GM12878 (cell line): ENCODE data around the gene ZNF225. TPM values are rescaled to one million over a fixed set of nuclear protein-coding genes. Genes with fewer than 3 reads are reported as not detected.

ENCODE experiments used
- BCLAF1 ChIP-seq: fragments of 450-650 bp; IDR thresholded peaks from 2 replicates; pipeline ENCODE4 v1.6.1; 2017; ENCODE audit warnings: antibody characterized with exemption, mild to moderate bottlenecking, moderate library complexity
- CBX3 ChIP-seq: fragments of 200-600 bp; sonication (generic); IDR thresholded peaks from 2 replicates; pipeline ENCODE4 v1.6.1; 2016; ENCODE audit warnings: low read depth, borderline replicate concordance
- E2F4 ChIP-seq: IDR thresholded peaks from 2 replicates; pipeline ENCODE4 v1.6.1; 2012; ENCODE audit warnings: low read depth, low read length, improper control_type of control experiment
- IRF4 ChIP-seq: IDR thresholded peaks from 2 replicates; pipeline ENCODE4 v1.6.1; 2011; ENCODE audit warnings: low read depth, low read length
- MAX ChIP-seq: IDR thresholded peaks from 2 replicates; pipeline ENCODE4 v1.6.1; 2012; ENCODE audit warnings: low read depth, low read length, improper control_type of control experiment
- NR2C1 ChIP-seq: fragments of 450-650 bp; IDR thresholded peaks from 2 replicates; pipeline ENCODE4 v1.6.1; 2017; ENCODE audit warnings: antibody characterized with exemption, mild to moderate bottlenecking, moderate library complexity
- PKNOX1 ChIP-seq: fragments of 450-650 bp; IDR thresholded peaks from 2 replicates; pipeline ENCODE4 v1.6.1; 2016; ENCODE audit warnings: mild to moderate bottlenecking
- POLR2AphosphoS5 ChIP-seq: IDR thresholded peaks from 2 replicates; pipeline ENCODE4 v1.6.1; 2011; ENCODE audit warnings: mild to moderate bottlenecking, low read length, inconsistent platforms
- REST ChIP-seq: IDR thresholded peaks from 2 replicates; pipeline ENCODE4 v1.6.1; 2012; ENCODE audit warnings: mild to moderate bottlenecking, low read depth, low read length
- SMAD5 ChIP-seq: IDR thresholded peaks from 2 replicates; pipeline ENCODE4 v1.6.1; 2016; ENCODE audit warnings: antibody characterized with exemption, low read depth
- STAT1 ChIP-seq: fragments of 450-650 bp; conservative IDR thresholded peaks from 2 replicates; pipeline ENCODE4 v1.6.1; 2014; ENCODE audit warnings: antibody characterized with exemption, mild to moderate bottlenecking
- TCF12 ChIP-seq: IDR thresholded peaks from 2 replicates; pipeline ENCODE4 v1.6.1; 2011; ENCODE audit warnings: low read depth, mild to moderate bottlenecking, low read length
- WRNIP1 ChIP-seq: IDR thresholded peaks from 2 replicates; pipeline ENCODE4 v1.6.1; 2011; ENCODE audit warnings: low read depth, low read length, improper control_type of control experiment, borderline replicate concordance
- ZBED1 ChIP-seq: IDR thresholded peaks from 2 replicates; pipeline ENCODE4 v1.6.1; 2016; ENCODE audit warnings: borderline replicate concordance
- ZNF274 ChIP-seq: IDR thresholded peaks from one replicate; pipeline ENCODE4 v1.8.0; 2011; ENCODE audit not compliant: insufficient read length, insufficient read depth
- ZNF592 ChIP-seq: fragments of 450-650 bp; IDR thresholded peaks from 2 replicates; pipeline ENCODE4 v1.6.1; 2017; ENCODE audit warnings: mild to moderate bottlenecking, moderate library complexity
- polyA plus RNA-seq, 11 experiments: library from polyadenylated mRNA; depleted of rRNA in 4 of 11; unstranded in 6 of 11; stranded (reverse) in 5 of 11; fragments of >200 nt; fragmentation: Nextera tagmentation in 4 of 11; fragmentation: Illumina TruSeq in 1 of 11; extraction: Ambion mirVana in 4 of 11; extraction: Trizol in 1 of 11; gene quantifications; 1 replicate in 1 of 11; 2 replicates in 10 of 11; pipeline versions ENCODE4 v1.2.1 to v1.2.3, GENCODE V29; 2011 to 2016; ENCODE audit warnings: inconsistent platforms in 2 of 11, missing spikeins in 2 of 11, low read depth in 1 of 11
- total RNA-seq, 4 experiments: library from RNA; depleted of rRNA in 3 of 4; stranded (reverse); fragments of >200 nt in 3 of 4; fragmentation: Illumina TruSeq in 1 of 4; extraction: Trizol in 1 of 4; gene quantifications; 2 replicates each; pipeline versions ENCODE4 v1.2.1 to v1.2.3, GENCODE V29; 2013 to 2021

The ZNF225 gene
- total and polyA plus RNA-seq, 10 of the 15 experiments (the other 5 are each of a cell fraction or from before 2014, with no cell fraction given): 1.3 to 4.4 (median 2.6) TPM

- TF ChIP-seq ZNF592: no peak
- TF ChIP-seq PKNOX1: peak; percentile 9; the same call in 1 of the 2 replicates
- TF ChIP-seq ZBED1: no peak
- peak; percentile 55; the same call in 1 of the 2 replicates for TF ChIP-seq POLR2AphosphoS5
- no peak for TF ChIP-seq REST
- TF ChIP-seq STAT1: 0 out of 2 replicates have a peak, but pooled peaks have one; percentile 34
- no peak for TF ChIP-seq E2F4
- TF ChIP-seq TCF12: no peak
- TF ChIP-seq NR2C1: peak; percentile 96
- no peak for TF ChIP-seq IRF4
- peak; percentile 57; the same call in 1 of the 2 replicates for TF ChIP-seq MAX
- TF ChIP-seq BCLAF1: no peak
- no peak for TF ChIP-seq CBX3
- TF ChIP-seq ZNF274: no peak
- TF ChIP-seq SMAD5: no peak
- no peak for TF ChIP-seq WRNIP1
Observed at GRCh38 chr19:44113138-44113783, at the start of gene ZNF225 (continued).
